Activated effector memory CD4-positive, alpha-beta T cell treated with Interleukin-2 at 50 U/mL for 16 hours (primary cell): ENCODE measurements around the gene RHBDF2.

ENCODE experiments used
- DNase-seq: peaks from one replicate; pipeline ENCODE4 v3.0.0-alpha.2; 2020

Gene RHBDF2

GRCh38 chr17:76501018-76501826 lies at the start of gene RHBDF2:
RHBDF2 (minus strand) TSS chr17:76501423; CDS start chr17:76481524, 19,899 bp downstream.
- DNase-seq = peak; percentile 96

GRCh38 chr17:76549539-76549938 lies 48.3 kb upstream of the RHBDF2 start:
- DNase-seq = no peak

- DNase-seq = no peak
These were observed 47.9 kb upstream of the RHBDF2 start for GRCh38 chr17:76549215-76549518.

- no peak for DNase-seq
These were observed 47.4 kb upstream of the RHBDF2 start for GRCh38 chr17:76548378-76549214.

GRCh38 chr17:76547642-76548202 lies 46.5 kb upstream of the RHBDF2 start:
- DNase-seq = no peak

GRCh38 chr17:76547183-76547641 lies 46.0 kb upstream of the RHBDF2 start:
- no peak for DNase-seq

GRCh38 chr17:76546556-76547182 lies 45.4 kb upstream of the RHBDF2 start:
- DNase-seq = no peak

GRCh38 chr17:76545918-76546555 lies 44.8 kb upstream of the RHBDF2 start:
- DNase-seq = no peak

GRCh38 chr17:76544546-76545365 lies 43.5 kb upstream of the RHBDF2 start:
- DNase-seq = no peak

GRCh38 chr17:76543826-76544545 lies 42.8 kb upstream of the RHBDF2 start:
- no peak for DNase-seq

- DNase-seq = no peak
These were observed 42.2 kb upstream of the RHBDF2 start for GRCh38 chr17:76543482-76543825.

GRCh38 chr17:76542984-76543383 lies 41.8 kb upstream of the RHBDF2 start:
- DNase-seq = no peak

GRCh38 chr17:76542566-76542971 lies 41.3 kb upstream of the RHBDF2 start:
- no peak for DNase-seq

- DNase-seq = no peak
These were observed 40.7 kb upstream of the RHBDF2 start for GRCh38 chr17:76541739-76542454.

- no peak for DNase-seq
These were observed 39.4 kb upstream of the RHBDF2 start for GRCh38 chr17:76540381-76541300.

- DNase-seq = no peak
These were observed 38.5 kb upstream of the RHBDF2 start, which contains the start of gene PRCD for GRCh38 chr17:76539631-76540271. PRCD (plus strand) TSS chr17:76540044; CDS start chr17:76540142, 98 bp downstream.

GRCh38 chr17:76538941-76539570 lies 37.8 kb upstream of the RHBDF2 start:
- DNase-seq = no peak

- DNase-seq = no peak
These were observed 37.2 kb upstream of the RHBDF2 start for GRCh38 chr17:76538281-76538931.
